ENCODE measurements around the gene TM7SF2. TPM values are rescaled to one million over a fixed set of nuclear protein-coding genes. Genes with fewer than 3 reads are reported as not detected.

Gene TM7SF2
- total and polyA plus RNA-seq, 2 of the 8 experiments (the other 6 are each of a cell fraction or from before 2014, with no cell fraction given): 40.1 to 96.0 TPM

- H3K23me2 ChIP-seq (ENCODE audit: low read depth, low read length): peaks cover 12% of the 10 kb centered on the region; the same call in 1 of the 2 replicates
- H2BK15ac ChIP-seq (ENCODE audit: low read length): no peak overlapping the region
- peaks cover 7% of the 10 kb centered on the region; the same call in 1 of the 2 replicates for H3K79me1 ChIP-seq (ENCODE audit: low read depth, low read length)
- no peak overlapping the region for H2AK5ac ChIP-seq (ENCODE audit: low read depth, low read length)
- no peak overlapping the region for H3K9ac ChIP-seq (replicated peaks in 1 of 4; ENCODE audit: extremely low read depth in 1 of 4, low read depth in 3 of 4, low read length in 3 of 4)
- no peaks in the 10 kb centered on the region for H3K9me3 ChIP-seq (ENCODE audit: insufficient read depth in 2 of 2, low read depth in 1 of 2, low read length in 1 of 2)
- H3K27ac ChIP-seq (ENCODE audit: low read depth, low read length): no peak overlapping the region
- H2AFZ ChIP-seq (ENCODE audit: low read length): no peak overlapping the region
- no peak overlapping the region for H2BK12ac ChIP-seq (ENCODE audit: low read depth, low read length)
- WGBS, 2 experiments (ENCODE audit: extremely low coverage in 1 of 2, insufficient coverage in 1 of 2, insufficient read length in 1 of 2, insufficient replicate concordance in 2 of 2, low coverage in 1 of 2, low lambda C conversion rate in 2 of 2, missing lambda C conversion rate in 1 of 2): 95% methylated on average over 32 of the region's 38 CpGs; no CpG with 5 or more reads in 1 of the 2 experiments
- peaks cover 0 to 13% (median 0%) of the 10 kb centered on the region in 4 experiments; a peak in 1 of 8 replicates for H3K36me3 ChIP-seq (ENCODE audit: control insufficient read depth in 2 of 4, insufficient read depth in 4 of 4, low read length in 3 of 4)
- H2BK20ac ChIP-seq (ENCODE audit: low read length): no peak overlapping the region
- peaks cover 0 to 21% of the 10 kb centered on the region in 2 experiments for H4K20me1 ChIP-seq (replicated peaks in 1 of 2; ENCODE audit: control insufficient read depth in 1 of 2, insufficient read depth in 2 of 2, low read length in 2 of 2)
- H3K56ac ChIP-seq (replicated peaks; ENCODE audit: insufficient read length, low read depth, low read length): no peak overlapping the region
- no peak overlapping the region for H3K4me3 ChIP-seq (ENCODE audit: extremely low read depth in 1 of 4, insufficient read depth in 2 of 4, low read depth in 3 of 4, low read length in 4 of 4)
- no peak overlapping the region for H4K5ac ChIP-seq (ENCODE audit: insufficient read length, low read depth, low read length)
- no peak overlapping the region for H2BK5ac ChIP-seq (ENCODE audit: low read depth, low read length)
- H3K4ac ChIP-seq (replicated peaks; ENCODE audit: insufficient read length, low read depth, low read length): no peak overlapping the region
- no peaks in the 10 kb centered on the region for H3K27me3 ChIP-seq (replicated peaks in 1 of 4; ENCODE audit: control insufficient read depth in 3 of 4, extremely low read depth in 1 of 4, insufficient read depth in 3 of 4, low read length in 3 of 4)
- no peak overlapping the region for H3K14ac ChIP-seq (ENCODE audit: insufficient read length)
- H3K18ac ChIP-seq (ENCODE audit: extremely low read depth, low read length): no peak overlapping the region
- H3K4me1 ChIP-seq (replicated peaks in 1 of 4; ENCODE audit: control insufficient read depth in 3 of 4, insufficient read depth in 4 of 4, low read length in 3 of 4): peaks cover 2 to 18% (median 12%) of the 10 kb centered on the region in 4 experiments
- H2BK120ac ChIP-seq (replicated peaks; ENCODE audit: low read depth, low read length): no peak overlapping the region
- FAIRE-seq (no peak), DNase-seq (ENCODE audit: low read depth in 1 of 2, low spot score in 2 of 2) (no peak)
- ChIA-PET POLR2A (ENCODE audit: partially characterized antibody) (interaction anchor here (0.8 to 17.4 kb wide), 12 partner anchors 8 to 89 kb away, joined by 3 to 305 read pairs (median 6); partner anchors contain the start of genes CDCA5, FAU, MRPL49 and SYVN1), CTCF (ENCODE audit: partially characterized antibody) (interaction anchor here (0.6 to 7.9 kb wide), 8 partner anchors 9 to 555 kb away, joined by 3 to 85 read pairs (median 4); partner anchors contain the start of gene ZNHIT2)
- no peaks in the 10 kb centered on the region; a peak in 1 of 4 replicates for H3K79me2 ChIP-seq (ENCODE audit: control insufficient read depth in 1 of 2, insufficient read depth in 2 of 2, low read length in 2 of 2)
- H3K23ac ChIP-seq (ENCODE audit: insufficient read length): no peak overlapping the region
- H4K91ac ChIP-seq (replicated peaks; ENCODE audit: insufficient read length, low read length): no peak overlapping the region
- H3K4me2 ChIP-seq (ENCODE audit: insufficient read depth in 1 of 2, low read depth in 2 of 2, low read length in 2 of 2): no peak overlapping the region
- no peak overlapping the region for H4K8ac ChIP-seq (ENCODE audit: extremely low read depth, insufficient read depth, low read length)
- TF ChIP-seq NANOG (IDR thresholded peaks at IDR 0.05; ENCODE audit: insufficient read depth, low read depth, low read length, poor library complexity, severe bottlenecking): no peak
- TF ChIP-seq CTCF (IDR thresholded peaks at IDR 0.05; ENCODE audit: control extremely low read depth in 1 of 3, insufficient read depth in 1 of 3, low read depth in 1 of 3, low read length in 3 of 3): no peak
- TF ChIP-seq CEBPB (IDR thresholded peaks at IDR 0.05; ENCODE audit: low read depth, low read length): no peak
- no peak for TF ChIP-seq GABPA (IDR thresholded peaks at IDR 0.05; ENCODE audit: borderline replicate concordance, insufficient read depth, low read length)
- no peak for TF ChIP-seq SP4 (IDR thresholded peaks at IDR 0.05; ENCODE audit: low read length)
- TF ChIP-seq ZNF274 (IDR thresholded peaks at IDR 0.05; ENCODE audit: borderline replicate concordance, extremely low read depth, low read length): no peak
- no peak for TF ChIP-seq KDM1A (IDR thresholded peaks at IDR 0.05; ENCODE audit: borderline replicate concordance, low read length)
- TF ChIP-seq SRF (IDR thresholded peaks at IDR 0.05; ENCODE audit: low read depth, low read length): no peak
- no peak for TF ChIP-seq CREB1 (IDR thresholded peaks at IDR 0.05)
- TF ChIP-seq RAD21 (IDR thresholded peaks at IDR 0.05 in 1 of 2, conservative IDR thresholded peaks at IDR 0.05 in 1 of 2; ENCODE audit: low read depth in 2 of 2, low read length in 2 of 2): no peak
These were observed 3.1 kb upstream of the TM7SF2 start for GRCh38 chr11:65108469-65109123.
